ENCODE measurements around the gene BANF2. TPM values are rescaled to one million over a fixed set of nuclear protein-coding genes. Genes with fewer than 3 reads are reported as not detected.

BANF2 gene
- total and polyA plus RNA-seq, 11 donors = not detected

DNA sequence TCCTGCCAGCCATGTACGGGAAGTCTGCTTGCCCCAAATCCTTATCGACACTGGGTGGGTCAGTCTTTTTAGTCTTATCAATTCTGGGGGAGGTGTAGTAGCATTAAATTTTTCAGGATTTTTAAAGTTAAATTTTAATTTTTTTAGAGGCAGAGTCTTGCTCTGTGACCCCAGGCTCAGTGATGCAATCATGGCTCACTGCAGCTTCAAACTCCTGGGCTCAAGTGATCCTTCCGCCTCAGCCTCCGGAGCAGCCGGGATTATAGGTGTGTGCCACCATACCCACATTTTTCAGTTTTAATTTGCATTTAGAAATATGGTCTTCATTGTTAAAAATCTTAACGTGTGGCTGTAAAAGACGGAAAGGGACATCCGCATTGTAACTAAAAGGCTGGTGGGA is 51.9 kb downstream of the BANF2 start:
- no peak overlapping the region for H3K4me3 ChIP-seq
- no peaks in the 10 kb centered on the region for H3K9me3 ChIP-seq
- ATAC-seq = no peak
- DNase-seq = no peak
- TF ChIP-seq, protein P1, sequence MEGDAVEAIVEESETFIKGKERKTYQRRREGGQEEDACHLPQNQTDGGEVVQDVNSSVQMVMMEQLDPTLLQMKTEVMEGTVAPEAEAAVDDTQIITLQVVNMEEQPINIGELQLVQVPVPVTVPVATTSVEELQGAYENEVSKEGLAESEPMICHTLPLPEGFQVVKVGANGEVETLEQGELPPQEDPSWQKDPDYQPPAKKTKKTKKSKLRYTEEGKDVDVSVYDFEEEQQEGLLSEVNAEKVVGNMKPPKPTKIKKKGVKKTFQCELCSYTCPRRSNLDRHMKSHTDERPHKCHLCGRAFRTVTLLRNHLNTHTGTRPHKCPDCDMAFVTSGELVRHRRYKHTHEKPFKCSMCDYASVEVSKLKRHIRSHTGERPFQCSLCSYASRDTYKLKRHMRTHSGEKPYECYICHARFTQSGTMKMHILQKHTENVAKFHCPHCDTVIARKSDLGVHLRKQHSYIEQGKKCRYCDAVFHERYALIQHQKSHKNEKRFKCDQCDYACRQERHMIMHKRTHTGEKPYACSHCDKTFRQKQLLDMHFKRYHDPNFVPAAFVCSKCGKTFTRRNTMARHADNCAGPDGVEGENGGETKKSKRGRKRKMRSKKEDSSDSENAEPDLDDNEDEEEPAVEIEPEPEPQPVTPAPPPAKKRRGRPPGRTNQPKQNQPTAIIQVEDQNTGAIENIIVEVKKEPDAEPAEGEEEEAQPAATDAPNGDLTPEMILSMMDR (IDR thresholded peaks at IDR 0.05) = no peak
- no peak for TF ChIP-seq POLR2A (IDR thresholded peaks at IDR 0.05)
- H3K36me3 ChIP-seq = no peaks in the 10 kb centered on the region
- H3K27me3 ChIP-seq = no peaks in the 10 kb centered on the region
- peaks cover 0 to 19% (median 10%) of the 10 kb centered on the region in 12 donors for H3K4me1 ChIP-seq
- H3K27ac ChIP-seq = no peak overlapping the region
- intact Hi-C loops (cut with DNase I) = loop anchor here in 3 of 10 donors (2.0 to 10.0 kb wide), 4 partner anchors 67 to 145 kb away; partner anchors contain the start of gene RRBP1 (in 2 of the 3)
- 89 to 93% (median 91%) methylated on average over 8 of the region's 8 CpGs for WGBS, 4 donors

DNA sequence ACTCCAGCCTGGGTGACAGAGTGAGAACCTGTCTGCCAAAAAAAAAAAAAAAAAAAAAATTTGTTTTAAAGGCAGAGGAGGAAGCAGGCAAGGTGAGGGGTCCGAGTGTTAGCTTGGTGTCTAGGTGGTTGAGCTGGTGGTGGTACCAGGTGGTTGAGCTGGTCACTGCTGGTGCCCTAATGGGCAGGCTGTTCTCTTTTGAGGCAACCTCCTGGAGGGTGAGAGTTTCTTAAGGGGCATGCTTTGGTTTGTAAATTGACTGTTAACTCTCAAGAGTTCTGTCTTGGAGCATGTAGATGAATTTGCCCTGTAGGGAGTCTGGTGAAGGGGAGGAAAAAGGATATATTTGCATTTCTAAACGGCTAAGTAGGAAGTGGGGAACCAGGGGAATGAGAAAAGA is 52.7 kb downstream of the BANF2 start:
- Histone ChIP-seq H3K27ac (no peak overlapping the region), H3K36me3 (no peaks in the 10 kb centered on the region), H3K9me3 (peaks cover 0 to 2% (median 0%) of the 10 kb centered on the region in 12 donors), H3K27me3 (no peaks in the 10 kb centered on the region), H3K4me3 (no peak overlapping the region), H3K4me1 (peaks cover 0 to 18% (median 10%) of the 10 kb centered on the region in 12 donors)
- TF ChIP-seq POLR2A (IDR thresholded peaks at IDR 0.05) = no peak
- TF ChIP-seq, protein P1 (IDR thresholded peaks at IDR 0.05) = no peak
- no peak for ATAC-seq
- WGBS, 4 donors = 34 to 42% (median 39%) methylated on average over 2 of the region's 2 CpGs
- no peak for DNase-seq
- intact Hi-C loops (cut with DNase I) = loop anchor here in 2 of 10 donors (5.0 to 10.0 kb wide), 2 partner anchors 68 to 140 kb away; partner anchors contain the start of gene RRBP1 (in 1 of the 2)

DNA sequence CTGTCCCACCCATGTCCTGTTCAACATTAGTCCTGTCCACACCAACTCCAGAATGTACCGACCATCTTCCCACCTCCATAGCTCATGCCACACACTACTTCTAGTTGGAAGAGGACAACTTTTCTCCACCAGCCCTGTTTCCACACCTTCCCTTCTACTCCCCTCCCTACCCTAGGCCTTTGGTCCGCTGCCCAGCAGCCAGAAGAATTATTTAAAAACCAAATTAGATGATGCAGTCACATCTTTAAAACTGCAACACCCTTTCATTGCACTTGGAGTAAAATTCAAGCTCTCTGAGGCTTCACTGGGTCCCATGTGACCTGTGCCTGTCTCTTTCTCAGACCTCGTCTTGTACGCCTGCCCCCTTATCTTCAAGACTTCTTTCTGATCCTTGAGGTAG is 53.8 kb downstream of the BANF2 start:
- ATAC-seq (no peak), DNase-seq (no peak)
- Histone ChIP-seq H3K4me1 (peaks cover 0 to 16% (median 10%) of the 10 kb centered on the region in 12 donors), H3K36me3 (no peaks in the 10 kb centered on the region), H3K9me3 (peaks cover 0 to 12% (median 6%) of the 10 kb centered on the region in 12 donors), H3K27me3 (no peaks in the 10 kb centered on the region), H3K27ac (no peak overlapping the region), H3K4me3 (no peak overlapping the region)
- 90 to 95% (median 90%) methylated on average over 4 of the region's 4 CpGs for WGBS, 4 donors
- TF ChIP-seq POLR2A (IDR thresholded peaks at IDR 0.05) = no peak
- TF ChIP-seq, protein P1 (IDR thresholded peaks at IDR 0.05) = no peak
- intact Hi-C loops (cut with DNase I) = loop anchor here in 2 of 10 donors (5.0 to 10.0 kb wide), 2 partner anchors 69 to 139 kb away; partner anchors contain the start of gene RRBP1 (in 1 of the 2)

DNA sequence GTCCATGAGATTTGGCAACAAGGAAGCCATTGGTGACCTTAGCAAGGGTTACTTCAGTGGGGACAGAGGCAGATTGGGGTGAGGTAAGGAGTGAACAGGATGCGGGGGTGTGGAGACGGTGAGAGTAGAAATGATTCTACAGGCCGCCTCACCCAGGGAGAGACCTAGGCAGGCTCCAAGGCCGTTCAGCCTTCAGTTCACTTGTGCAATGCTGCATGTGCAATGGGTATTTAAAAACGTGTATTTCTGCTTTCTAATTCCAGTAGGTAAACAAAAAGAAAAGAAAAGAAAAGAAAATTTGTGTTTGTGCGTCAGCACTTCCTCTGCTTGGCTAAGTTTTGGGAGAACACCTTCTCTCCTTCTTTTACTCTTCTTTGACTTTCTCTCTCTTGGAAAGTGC is 56.8 kb downstream of the BANF2 start:
- intact Hi-C loops (cut with DNase I) = loop anchor here in 2 of 10 donors (5.0 to 10.0 kb wide), 2 partner anchors 69 to 72 kb away; partner anchors contain the start of gene RRBP1 (in 1 of the 2)
- TF ChIP-seq, protein P1 (IDR thresholded peaks at IDR 0.05) = no peak
- no peak for TF ChIP-seq POLR2A (IDR thresholded peaks at IDR 0.05)
- Histone ChIP-seq H3K27me3 (no peaks in the 10 kb centered on the region), H3K27ac (no peak overlapping the region), H3K9me3 (peaks cover 0 to 24% (median 13%) of the 10 kb centered on the region in 12 donors), H3K4me3 (no peak overlapping the region), H3K36me3 (no peaks in the 10 kb centered on the region), H3K4me1 (peaks cover 0 to 7% (median 0%) of the 10 kb centered on the region in 12 donors)
- ATAC-seq (no peak), DNase-seq (no peak)
- WGBS, 4 donors = 73 to 82% (median 77%) methylated on average over 6 of the region's 6 CpGs

All from heart left ventricle (tissue), 16 donors.